Natural killer cell treated with Interleukin-12 subunit alpha and Interleukin-12 subunit beta and Interleukin-15 and Interleukin-18, amount 100 ng/mL, for 72 hours (primary cell): ENCODE measurements around the gene NUSAP1. TPM values are rescaled to one million over a fixed set of nuclear protein-coding genes. Genes with fewer than 3 reads are reported as not detected.
A peak's percentile ranks its signal among the peaks of the same experiment; 100 is the strongest.
"Not testable (repeated sequence)": the region's sequence is repeated elsewhere in the genome, so short reads cannot be mapped to it uniquely, and the experiment has no call there.

Source experiments
- ATAC-seq, 2 donors: fragments of 150-1000 bp; cut with Tn5 transposase in 1 of 2; sonication (Bioruptor Pico), chemical (Tn5 transposase) in 1 of 2; 2 replicates each; pipeline ENCODE4 v1.10.0; 2021
- DNase-seq: peaks from one replicate; pipeline ENCODE4 v3.0.0; 2022; ENCODE audit warnings: low spot score
- H3K27ac Mint-ChIP-seq, 2 donors: 1 replicate in 1 of 2; 2 replicates in 1 of 2; pipeline ENCODE4 v1.8.0; 2022; ENCODE audit warnings: mixed read lengths in 2 of 2, mild to moderate bottlenecking in 1 of 2, moderate library complexity in 1 of 2
- H3K27me3 Mint-ChIP-seq, 2 donors: 1 replicate in 1 of 2; 2 replicates in 1 of 2; pipeline ENCODE4 v1.8.0; 2022; ENCODE audit warnings: mixed read lengths in 2 of 2
- H3K36me3 Mint-ChIP-seq: one replicate; pipeline ENCODE4 v1.8.0; 2022; ENCODE audit warnings: mixed read lengths
- H3K4me1 Mint-ChIP-seq, 2 donors: 1 replicate in 1 of 2; 2 replicates in 1 of 2; pipeline ENCODE4 v1.8.0; 2022; ENCODE audit warnings: low read depth in 2 of 2, mixed read lengths in 2 of 2, mild to moderate bottlenecking in 1 of 2
- H3K4me3 Mint-ChIP-seq: one replicate; pipeline ENCODE4 v1.8.0; 2022; ENCODE audit warnings: mixed read lengths
- H3K9me3 Mint-ChIP-seq: 2 replicates; pipeline ENCODE4 v1.8.0; 2022; ENCODE audit warnings: mixed read lengths
- total RNA-seq, 2 donors: library from RNA; stranded (reverse); gene quantifications; one replicate each; pipeline ENCODE4 v1.2.3, GENCODE V29; 2022

The NUSAP1 gene
- total RNA-seq, 2 donors from 2014 or later: 80.5 to 118 TPM

- no peaks in the 10 kb centered on the region for H3K9me3 Mint-ChIP-seq
- peaks cover 5 to 6% of the 10 kb centered on the region in 2 donors for H3K4me1 Mint-ChIP-seq
- no peak overlapping the region for H3K27ac Mint-ChIP-seq
- no peak for DNase-seq
- H3K27me3 Mint-ChIP-seq: no peaks in the 10 kb centered on the region
- no peaks in the 10 kb centered on the region for H3K36me3 Mint-ChIP-seq
- no peak for ATAC-seq
- H3K4me3 Mint-ChIP-seq: no peak overlapping the region
These were observed 78.3 kb downstream of the NUSAP1 start for GRCh38 chr15:41411031-41411430.

DNA sequence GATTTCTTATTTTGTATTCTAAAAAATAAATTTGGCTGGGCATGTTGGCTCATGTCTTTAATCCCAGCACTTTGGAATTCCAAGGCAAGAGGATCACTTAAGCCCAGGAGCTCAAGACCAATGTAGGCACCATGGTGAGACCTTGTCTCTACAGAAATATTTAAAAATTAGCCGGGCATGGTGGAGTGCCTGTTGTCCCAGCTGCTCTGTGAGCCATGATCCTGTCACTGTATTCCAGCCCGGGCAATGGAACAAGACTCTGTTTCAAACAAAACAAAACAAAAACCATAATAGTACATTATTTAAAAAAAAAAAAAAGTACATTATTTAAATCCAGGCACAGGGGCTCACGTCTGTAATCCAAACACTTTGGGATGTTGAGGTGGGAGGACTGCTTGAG, 78.8 kb downstream of the NUSAP1 start:
- H3K36me3 Mint-ChIP-seq: peaks cover 2% of the 10 kb centered on the region
- peaks cover 9 to 10% of the 10 kb centered on the region in 2 donors for H3K4me1 Mint-ChIP-seq
- no peaks in the 10 kb centered on the region for H3K27me3 Mint-ChIP-seq
- ATAC-seq: no peak
- no peak for DNase-seq
- H3K9me3 Mint-ChIP-seq: no peaks in the 10 kb centered on the region
- no peak overlapping the region for H3K4me3 Mint-ChIP-seq
- no peak overlapping the region for H3K27ac Mint-ChIP-seq

GRCh38 chr15:41416128-41416741, 83.6 kb downstream of the NUSAP1 start:
- no peaks in the 10 kb centered on the region for H3K9me3 Mint-ChIP-seq
- peak overlapping the region; percentile 88 to 97 for H3K27ac Mint-ChIP-seq
- H3K27me3 Mint-ChIP-seq: no peaks in the 10 kb centered on the region
- DNase-seq: no peak
- ATAC-seq: peak in 1 of 2 donors; percentile 3
- H3K36me3 Mint-ChIP-seq: peaks cover 5% of the 10 kb centered on the region
- peaks cover 30% of the 10 kb centered on the region in 2 donors for H3K4me1 Mint-ChIP-seq
- H3K4me3 Mint-ChIP-seq: peak overlapping the region; percentile 96

- Mint-ChIP-seq H3K4me3 (peak within 1 kb of the TSS; percentile 96), H3K4me1 (peaks cover 30% of the 10 kb centered on the region in 2 donors), H3K36me3 (peaks cover 5% of the 10 kb centered on the region), H3K9me3 (no peaks in the 10 kb centered on the region), H3K27ac (peak within 1 kb of the TSS; percentile 88 to 97), H3K27me3 (no peaks in the 10 kb centered on the region)
- ATAC-seq (peak; percentile 97), DNase-seq (peak; percentile 96)
These were observed 84.2 kb downstream of the NUSAP1 start, which contains the start of gene RTF1 for GRCh38 chr15:41416742-41417417. Gene RTF1 (plus strand): TSS chr15:41417095. CDS start chr15:41417116, 21 bp downstream.

GRCh38 chr15:41417418-41418195, 84.9 kb downstream of the NUSAP1 start:
- Mint-ChIP-seq H3K9me3 (no peaks in the 10 kb centered on the region), H3K27ac (peak overlapping the region; percentile 88 to 97), H3K4me3 (peak overlapping the region; percentile 96), H3K36me3 (peaks cover 5% of the 10 kb centered on the region), H3K27me3 (no peaks in the 10 kb centered on the region), H3K4me1 (peaks cover 30% of the 10 kb centered on the region in 2 donors)
- DNase-seq (no peak), ATAC-seq (peak; percentile 63 to 69)

DNA sequence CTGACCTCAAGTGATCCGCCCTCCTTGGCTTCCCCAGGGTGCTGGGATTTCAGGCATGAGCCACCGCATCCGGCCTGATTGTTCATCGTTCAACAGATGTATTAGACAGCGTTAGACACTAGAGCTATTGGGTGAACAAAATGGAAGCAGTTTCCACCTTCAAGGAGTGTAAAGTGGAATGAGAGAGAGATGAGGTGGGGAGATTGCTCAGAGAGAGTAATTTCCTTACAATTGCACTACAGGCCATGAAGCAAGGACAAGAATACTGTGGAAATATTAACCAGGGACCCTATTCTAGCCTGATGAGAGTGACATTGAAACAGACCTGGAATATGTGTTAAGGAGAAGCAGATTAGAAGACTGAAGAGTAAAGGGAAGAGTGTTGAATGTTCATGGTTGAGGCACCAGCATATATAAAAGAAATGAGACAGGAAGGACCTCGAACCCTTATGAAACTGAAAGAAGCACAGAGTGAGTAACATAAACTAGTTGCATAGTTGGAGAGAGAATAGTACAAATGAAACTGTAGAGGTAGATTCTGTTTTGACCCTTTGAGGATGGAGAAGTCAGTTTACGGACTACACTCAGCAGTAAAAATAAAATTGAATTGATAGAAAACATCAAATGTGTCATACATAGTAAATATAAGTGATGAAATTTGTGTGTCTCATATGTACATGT, 91.4 kb downstream of the NUSAP1 start:
- H3K9me3 Mint-ChIP-seq: no peaks in the 10 kb centered on the region
- peaks cover 18 to 20% of the 10 kb centered on the region in 2 donors for H3K4me1 Mint-ChIP-seq
- DNase-seq (no peak), ATAC-seq (peak; percentile 91 to 93)
- no peaks in the 10 kb centered on the region for H3K27me3 Mint-ChIP-seq
- H3K4me3 Mint-ChIP-seq: peak overlapping the region; percentile 63
- no peaks in the 10 kb centered on the region for H3K36me3 Mint-ChIP-seq
- H3K27ac Mint-ChIP-seq: peak overlapping the region; percentile 62 to 69

DNA sequence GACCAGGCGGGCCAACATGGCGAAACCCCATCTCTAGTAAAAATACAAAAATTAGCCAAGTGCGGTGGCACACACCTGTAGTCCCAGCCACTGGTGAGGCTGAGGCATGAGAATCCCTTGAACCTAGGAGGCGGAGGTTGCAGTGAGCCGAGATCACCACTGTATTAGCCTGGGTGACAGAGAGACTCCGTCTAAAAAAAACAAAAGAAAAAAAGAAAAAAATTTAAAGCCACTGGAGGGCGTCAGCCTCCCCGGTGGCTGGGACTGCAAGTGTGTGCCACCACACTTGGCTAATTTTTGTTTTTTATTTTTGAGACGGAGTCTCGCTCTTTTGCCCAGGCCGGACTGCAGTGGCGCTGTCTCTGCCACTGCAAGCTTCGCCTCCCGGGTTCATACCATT, 92.1 kb downstream of the NUSAP1 start:
- H3K27ac Mint-ChIP-seq: peak overlapping the region; percentile 62 to 69
- H3K9me3 Mint-ChIP-seq: no peaks in the 10 kb centered on the region
- H3K27me3 Mint-ChIP-seq: no peaks in the 10 kb centered on the region
- DNase-seq (no peak), ATAC-seq (no peak)
- H3K4me1 Mint-ChIP-seq: peaks cover 25 to 27% of the 10 kb centered on the region in 2 donors
- H3K4me3 Mint-ChIP-seq: peak overlapping the region; percentile 63
- no peaks in the 10 kb centered on the region for H3K36me3 Mint-ChIP-seq

- H3K27me3 Mint-ChIP-seq, H3K9me3 Mint-ChIP-seq, ATAC-seq, H3K4me3 Mint-ChIP-seq, H3K36me3 Mint-ChIP-seq, DNase-seq: not testable (repeated sequence)
- peaks cover 22 to 25% of the 10 kb centered on the region in 2 donors for H3K4me1 Mint-ChIP-seq
- peak overlapping the region; percentile 1 to 9 for H3K27ac Mint-ChIP-seq
These were observed 93.2 kb downstream of the NUSAP1 start for GRCh38 chr15:41425907-41426306.

DNA sequence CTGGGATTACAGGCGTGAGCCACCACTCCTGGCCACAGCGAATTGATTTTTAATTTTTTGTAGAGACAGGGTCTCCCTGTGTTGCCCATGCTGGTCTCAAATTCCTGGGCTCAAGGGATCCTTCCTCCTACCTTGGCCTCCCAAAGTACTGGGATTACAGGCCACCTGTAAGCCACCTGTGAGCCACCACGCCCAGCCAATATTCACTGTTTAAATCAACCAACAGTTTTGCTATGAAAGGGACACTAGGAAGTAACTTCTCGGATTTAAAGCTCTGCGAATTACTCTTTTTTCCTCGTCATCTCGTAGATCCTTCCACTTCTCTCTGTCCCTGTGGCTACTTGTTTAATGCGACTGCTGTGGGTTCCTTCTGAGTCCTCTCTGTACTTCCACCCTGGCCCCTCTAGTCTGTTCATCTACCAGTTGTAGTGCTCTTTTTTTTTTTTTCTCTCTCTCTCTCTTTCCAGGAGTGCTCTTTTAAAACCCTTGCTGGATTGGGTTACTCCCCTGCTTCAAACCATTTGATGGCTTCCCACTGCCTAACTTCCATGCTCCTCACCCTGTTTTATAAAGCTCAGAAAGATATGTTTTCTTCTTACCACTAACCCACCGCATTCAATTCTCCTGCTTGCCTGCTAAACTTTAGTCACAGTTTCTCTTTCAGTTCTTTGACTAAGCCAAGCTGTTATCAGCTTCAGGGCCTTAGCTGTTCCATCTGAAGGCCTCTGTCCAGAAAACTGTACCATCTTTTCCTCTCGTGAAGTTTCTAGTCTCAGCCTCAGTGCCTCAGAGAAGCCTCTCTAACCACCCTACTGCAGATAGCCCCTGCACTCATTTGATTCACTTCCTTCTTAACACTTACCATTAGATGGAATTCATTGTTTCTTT, 96.6 kb downstream of the NUSAP1 start:
- Mint-ChIP-seq H3K27me3 (no peaks in the 10 kb centered on the region), H3K9me3 (no peaks in the 10 kb centered on the region), H3K36me3 (no peaks in the 10 kb centered on the region), H3K4me3 (peak overlapping the region; percentile 78), H3K4me1 (peaks cover 19 to 22% of the 10 kb centered on the region in 2 donors), H3K27ac (peak overlapping the region; percentile 81 to 87)
- ATAC-seq (peak; percentile 60 to 75), DNase-seq (no peak)

Other genes with a start within 250 kb of the NUSAP1 start
- gene INO80, start 216.6 kb upstream of the NUSAP1 start, total RNA-seq: 10 to 100 TPM; 34.3 to 55.7 TPM
- not detected for gene EXD1, start 102.1 kb upstream of the NUSAP1 start, total RNA-seq
- gene CHP1, start 101.6 kb upstream of the NUSAP1 start, total RNA-seq: 10 to 100 TPM; 42.3 to 51.8 TPM
- gene OIP5, start 290 bp upstream of the NUSAP1 start, total RNA-seq: 10 to 100 TPM in 1 of 2 donors, 1 to 10 TPM in 1; 8.2 to 15.1 TPM
- 10 to 100 TPM; 20.2 to 20.9 TPM for gene NDUFAF1, start 69.6 kb downstream of the NUSAP1 start, total RNA-seq
- 10 to 100 TPM; 34.2 to 38.1 TPM for gene RTF1, start 84.2 kb downstream of the NUSAP1 start, total RNA-seq
- under 1 TPM in 1 of 2 donors, not detected in 1; 0.22 TPM for gene ITPKA, start 161.0 kb downstream of the NUSAP1 start, total RNA-seq
- gene LTK, start 180.9 kb downstream of the NUSAP1 start, total RNA-seq: under 1 TPM in 1 of 2 donors, not detected in 1; 0.47 TPM
- gene RPAP1, start 211.4 kb downstream of the NUSAP1 start, total RNA-seq: 10 to 100 TPM; 46.0 to 72.3 TPM
- gene TYRO3, start 226.3 kb downstream of the NUSAP1 start, total RNA-seq: under 1 TPM; 0.36 to 0.86 TPM